Caco-2 (cell line): Measurements from ENCODE around the gene NT5C1A. TPM values are rescaled to one million over a fixed set of nuclear protein-coding genes. Genes with fewer than 3 reads are reported as not detected.

Source experiments
- BruUV-seq: library from RNA; stranded (reverse); fragments of 400-500 nt; replicated peaks from 2 replicates; lab custom pipeline; 2021; lab: Mats Ljungman, UMichigan
- CTCF ChIA-PET: fragments of 300-600 bp; sonication (Branson Sonifier 250); formaldehyde crosslinking; loops from one replicate; lab custom pipeline; 2022; ENCODE audit warnings: antibody characterized with exemption; lab: Charles Lee
- POLR2A ChIA-PET: fragments of 300-600 bp; sonication (Branson Sonifier 250); formaldehyde crosslinking; loops from one replicate; lab custom pipeline; 2022; ENCODE audit warnings: antibody characterized with exemption; lab: Charles Lee
- DNase-seq, 2 experiments: peaks; one replicate each; pipeline versions ENCODE4 v3.0.0 to v3.0.0-alpha.2; 2020 to 2022
- H3K27me3 ChIP-seq: replicated peaks from 2 replicates; pipeline ENCODE4 v1.6.0; 2011; ENCODE audit warnings: low read length; ENCODE audit not compliant: control insufficient read depth, insufficient read depth
- H3K36me3 ChIP-seq: 2 replicates; pipeline ENCODE4 v1.5.1; 2011; ENCODE audit warnings: low read length; ENCODE audit not compliant: control insufficient read depth, insufficient read depth
- H3K4me1 ChIP-seq: fragments of 250-450 bp; sonication (Bioruptor Pico); 2 replicates; pipeline ENCODE4 v1.5.1; 2020; ENCODE audit warnings: mild to moderate bottlenecking
- H3K4me3 ChIP-seq: 2 replicates; pipeline ENCODE4 v1.5.1; 2011; ENCODE audit warnings: low read depth, mild to moderate bottlenecking, control low read depth, low read length
- H3K9me3 ChIP-seq: fragments of 250-450 bp; sonication (Bioruptor Pico); 2 replicates; pipeline ENCODE4 v1.5.1; 2020; ENCODE audit warnings: mild to moderate bottlenecking, moderate library complexity
- H3K27ac Mint-ChIP-seq: one replicate; pipeline ENCODE4 v1.8.0; 2022; ENCODE audit warnings: mixed read lengths; ENCODE audit not compliant: unreplicated experiment
- H3K27me3 Mint-ChIP-seq: one replicate; pipeline ENCODE4 v1.8.0; 2022; ENCODE audit warnings: mixed read lengths; ENCODE audit not compliant: insufficient read depth, unreplicated experiment
- H3K36me3 Mint-ChIP-seq: one replicate; pipeline ENCODE4 v1.8.0; 2022; ENCODE audit warnings: mild to moderate bottlenecking, mixed read lengths; ENCODE audit not compliant: insufficient read depth, unreplicated experiment
- H3K4me1 Mint-ChIP-seq: one replicate; pipeline ENCODE4 v1.8.0; 2022; ENCODE audit warnings: low read depth, mixed read lengths; ENCODE audit not compliant: unreplicated experiment
- H3K4me3 Mint-ChIP-seq: one replicate; pipeline ENCODE4 v1.8.0; 2022; ENCODE audit warnings: mild to moderate bottlenecking, moderate library complexity, mixed read lengths; ENCODE audit not compliant: unreplicated experiment
- H3K9me3 Mint-ChIP-seq: one replicate; pipeline ENCODE4 v1.8.0; 2022; ENCODE audit warnings: mixed read lengths; ENCODE audit not compliant: unreplicated experiment
- CTCF ChIP-seq, 2 experiments: fragments of 200-600 bp in 1 of 2; IDR thresholded peaks; 1 replicate in 1 of 2; 2 replicates in 1 of 2; pipeline versions ENCODE4 v1.5.1 to v1.8.0; 2011 to 2022; ENCODE audit warnings: antibody characterized with exemption in 1 of 2, control low read depth in 1 of 2, inconsistent platforms in 1 of 2, low read depth in 1 of 2, low read length in 1 of 2, mild to moderate bottlenecking in 1 of 2, moderate library complexity in 1 of 2; ENCODE audit not compliant: insufficient read depth in 1 of 2, severe bottlenecking in 1 of 2, unreplicated experiment in 1 of 2
- intact Hi-C: fragments of 100-400 bp; cut with micrococcal nuclease; formaldehyde crosslinking; loops from one replicate; pipeline ENCODE4 v1.10.0; 2022; ENCODE audit not compliant: unreplicated experiment
- total RNA-seq: library from RNA; stranded (reverse); gene quantifications from 2 replicates; pipeline ENCODE4 v1.2.3, GENCODE V29; 2022

The NT5C1A gene
- total RNA-seq, 1 experiment from 2014 or later: not detected

DNA sequence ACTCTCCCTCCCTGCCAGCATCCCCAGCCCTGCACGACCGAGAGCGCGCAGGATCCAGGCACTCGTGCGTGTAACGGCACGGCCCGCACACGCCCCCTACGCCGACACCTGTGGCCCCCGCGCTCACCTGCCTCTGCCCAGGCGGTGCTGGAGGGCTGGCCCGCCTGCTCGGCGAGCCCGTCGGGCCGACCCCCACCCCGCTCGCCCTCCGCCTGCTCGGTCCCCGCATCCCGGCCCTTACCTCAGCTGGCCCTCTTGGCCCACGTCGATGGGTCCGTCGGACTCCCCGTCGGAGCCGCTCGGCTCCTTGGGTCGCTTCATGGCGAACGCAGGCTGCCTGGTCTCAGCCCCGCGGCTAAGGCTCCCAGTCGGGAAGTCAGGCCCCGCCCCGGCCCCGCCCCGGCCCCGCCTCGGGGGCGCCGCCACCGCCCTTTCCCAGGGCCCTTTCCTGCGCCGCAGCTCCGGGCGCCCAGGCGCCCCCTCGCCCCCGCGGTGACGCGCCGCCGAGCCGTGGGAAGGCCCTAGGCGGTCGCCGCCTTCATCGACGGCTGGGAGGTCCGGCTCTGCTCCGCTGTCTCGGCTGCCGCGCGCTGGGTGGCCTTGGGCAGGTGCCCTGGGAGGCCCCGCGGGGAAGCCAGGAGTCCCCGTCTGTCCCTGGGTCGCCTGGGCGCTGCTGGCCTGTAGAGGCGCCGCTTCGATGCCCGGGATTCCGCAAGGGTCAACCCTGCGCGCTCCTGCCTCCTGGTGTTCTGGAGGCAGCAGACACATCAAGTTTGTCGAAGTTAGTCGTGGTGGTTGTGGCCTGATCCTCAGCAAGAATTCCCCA lies 32.4 kb downstream of the NT5C1A start, which contains the start of gene HEYL:
HEYL (minus strand) TSS at position 339 of the 826 bp plus-strand sequence; CDS start at position 321, 18 bp downstream.
- H3K4me1 Mint-ChIP-seq: no peaks in the 10 kb centered on the region
- no peaks in the 10 kb centered on the region for H3K27me3 Mint-ChIP-seq
- no TSS peak for BruUV-seq
- peaks cover 6% of the 10 kb centered on the region; the same call in 1 of the 2 replicates for H3K4me1 ChIP-seq
- H3K36me3 Mint-ChIP-seq: peaks cover 2% of the 10 kb centered on the region
- H3K9me3 ChIP-seq: no peaks in the 10 kb centered on the region
- peak within 1 kb of the TSS; percentile 78 for H3K4me3 Mint-ChIP-seq
- CTCF ChIA-PET: interaction anchor here (1.1 to 1.2 kb wide), 3 partner anchors 14 to 33 kb away, joined by 3 to 11 read pairs (median 6); no protein-coding TSS in a partner anchor
- no peak within 1 kb of the TSS for H3K27ac Mint-ChIP-seq
- intact Hi-C loops: loop anchor here (1.0 kb wide), 1 partner anchor 33 kb away; no protein-coding TSS in a partner anchor
- POLR2A ChIA-PET: no interaction called here
- no peaks in the 10 kb centered on the region for H3K27me3 ChIP-seq
- no peaks in the 10 kb centered on the region for H3K36me3 ChIP-seq
- H3K9me3 Mint-ChIP-seq: no peaks in the 10 kb centered on the region
- TF ChIP-seq CTCF (IDR thresholded peaks at IDR 0.05; ENCODE audit: insufficient read depth in 1 of 2, low read depth in 1 of 2, low read length in 1 of 2, severe bottlenecking in 1 of 2, unreplicated experiment in 1 of 2): peak; percentile 41 to 77
- DNase-seq: peak; percentile 86 to 87
- peak within 1 kb of the TSS; percentile 68 for H3K4me3 ChIP-seq

- Mint-ChIP-seq H3K27me3 (no peaks in the 10 kb centered on the region), H3K4me3 (peak overlapping the region; percentile 78), H3K9me3 (no peaks in the 10 kb centered on the region), H3K4me1 (no peaks in the 10 kb centered on the region), H3K36me3 (no peaks in the 10 kb centered on the region), H3K27ac (no peak overlapping the region)
- no peak for TF ChIP-seq CTCF (IDR thresholded peaks at IDR 0.05; ENCODE audit: insufficient read depth in 1 of 2, low read depth in 1 of 2, low read length in 1 of 2, severe bottlenecking in 1 of 2, unreplicated experiment in 1 of 2)
- Histone ChIP-seq H3K4me3 (peak overlapping the region; percentile 68), H3K9me3 (no peaks in the 10 kb centered on the region), H3K36me3 (no peaks in the 10 kb centered on the region), H3K27me3 (no peaks in the 10 kb centered on the region), H3K4me1 (peaks cover 6% of the 10 kb centered on the region; the same call in 1 of the 2 replicates)
- ChIA-PET POLR2A (no interaction called here), CTCF (interaction anchor here (1.1 to 1.2 kb wide), 3 partner anchors 14 to 32 kb away, joined by 3 to 11 read pairs (median 6); no protein-coding TSS in a partner anchor)
- intact Hi-C loops: loop anchor here (1.0 kb wide), 1 partner anchor 33 kb away; no protein-coding TSS in a partner anchor
- no peak for DNase-seq
- no TSS peak for BruUV-seq
Observed at GRCh38 chr1:39638965-39639304, 33.0 kb downstream of the NT5C1A start.

- H3K4me3 Mint-ChIP-seq: no peak overlapping the region
- no peaks in the 10 kb centered on the region for H3K36me3 Mint-ChIP-seq
- DNase-seq: no peak
- POLR2A ChIA-PET: no interaction called here
- no peaks in the 10 kb centered on the region for H3K9me3 ChIP-seq
- no peaks in the 10 kb centered on the region for H3K27me3 ChIP-seq
- CTCF ChIA-PET: no interaction called here
- H3K36me3 ChIP-seq: no peaks in the 10 kb centered on the region
- H3K4me3 ChIP-seq: no peak overlapping the region
- BruUV-seq: no TSS peak
- no peaks in the 10 kb centered on the region for H3K4me1 Mint-ChIP-seq
- no peaks in the 10 kb centered on the region for H3K9me3 Mint-ChIP-seq
- intact Hi-C loops: no loop called here
- no peak for TF ChIP-seq CTCF (IDR thresholded peaks at IDR 0.05; ENCODE audit: insufficient read depth in 1 of 2, low read depth in 1 of 2, low read length in 1 of 2, severe bottlenecking in 1 of 2, unreplicated experiment in 1 of 2)
- H3K27ac Mint-ChIP-seq: no peak overlapping the region
- no peaks in the 10 kb centered on the region for H3K27me3 Mint-ChIP-seq
- peaks cover 6% of the 10 kb centered on the region; the same call in 1 of the 2 replicates for H3K4me1 ChIP-seq
Observed at GRCh38 chr1:39637361-39637760, 34.5 kb downstream of the NT5C1A start.
